GM21367 (cell line): ENCODE results near the gene ADAMTS17.

ENCODE experiments used
- ATAC-seq: cut with Tn5 transposase; IDR thresholded peaks from one replicate; pipeline ENCODE4 v1.9.1; 2021; ENCODE audit not compliant: unreplicated experiment

ADAMTS17 gene

DNA sequence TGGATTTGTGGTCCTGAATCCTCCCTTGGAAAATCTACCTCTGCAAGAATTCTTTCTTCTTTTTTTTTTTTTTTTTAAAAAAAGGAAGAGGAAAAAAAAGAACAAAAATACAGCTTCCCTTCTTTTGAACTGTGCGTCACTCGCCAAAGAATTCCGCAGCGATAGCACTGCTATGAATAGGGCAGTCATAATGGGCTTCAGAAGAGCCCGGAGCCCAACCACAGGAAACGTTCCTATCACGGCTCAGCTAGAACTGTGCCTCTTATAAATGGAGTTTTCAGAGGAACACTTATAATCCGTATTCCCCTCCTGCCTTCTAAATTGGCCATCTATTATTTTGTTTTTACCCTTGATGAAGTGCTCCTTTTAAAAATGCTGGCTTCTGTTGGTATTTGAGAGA lies 227.7 kb downstream of the ADAMTS17 start:
- ATAC-seq = no peak

DNA sequence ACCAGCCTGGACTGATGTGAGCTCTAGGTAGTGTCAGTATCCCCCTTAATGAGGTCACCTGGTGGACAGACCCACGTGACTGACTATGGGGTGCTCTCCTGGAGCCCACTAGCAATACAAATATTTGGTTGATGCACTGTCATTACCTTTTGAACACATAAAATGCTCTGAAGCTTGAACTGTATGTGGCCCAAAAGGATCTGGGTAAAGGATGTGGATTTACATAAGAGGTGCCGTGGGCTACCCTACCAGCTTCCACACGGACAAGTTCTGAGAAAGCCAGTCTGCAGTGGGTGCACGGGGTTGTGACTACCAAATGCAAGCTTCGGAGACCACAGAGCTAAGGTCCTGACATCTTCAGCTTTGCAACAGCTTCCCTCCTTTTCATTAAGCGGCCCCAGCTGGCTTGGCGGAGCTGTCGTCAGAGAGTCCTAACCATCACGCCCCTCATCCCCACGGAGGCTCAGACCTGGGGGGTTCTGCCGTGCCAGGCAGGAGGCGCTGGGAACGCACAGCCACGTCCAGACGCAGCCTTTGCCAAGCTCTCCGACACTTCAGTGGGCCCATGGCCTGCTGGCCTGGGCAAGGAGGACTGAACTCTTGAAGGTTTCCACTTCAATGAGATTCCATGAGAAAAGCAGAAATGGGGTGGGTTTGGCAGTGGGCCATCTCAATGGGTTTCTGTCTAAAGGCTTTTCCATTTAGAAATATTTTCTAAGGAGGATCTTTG lies 228.3 kb downstream of the ADAMTS17 start:
- ATAC-seq = no peak

DNA sequence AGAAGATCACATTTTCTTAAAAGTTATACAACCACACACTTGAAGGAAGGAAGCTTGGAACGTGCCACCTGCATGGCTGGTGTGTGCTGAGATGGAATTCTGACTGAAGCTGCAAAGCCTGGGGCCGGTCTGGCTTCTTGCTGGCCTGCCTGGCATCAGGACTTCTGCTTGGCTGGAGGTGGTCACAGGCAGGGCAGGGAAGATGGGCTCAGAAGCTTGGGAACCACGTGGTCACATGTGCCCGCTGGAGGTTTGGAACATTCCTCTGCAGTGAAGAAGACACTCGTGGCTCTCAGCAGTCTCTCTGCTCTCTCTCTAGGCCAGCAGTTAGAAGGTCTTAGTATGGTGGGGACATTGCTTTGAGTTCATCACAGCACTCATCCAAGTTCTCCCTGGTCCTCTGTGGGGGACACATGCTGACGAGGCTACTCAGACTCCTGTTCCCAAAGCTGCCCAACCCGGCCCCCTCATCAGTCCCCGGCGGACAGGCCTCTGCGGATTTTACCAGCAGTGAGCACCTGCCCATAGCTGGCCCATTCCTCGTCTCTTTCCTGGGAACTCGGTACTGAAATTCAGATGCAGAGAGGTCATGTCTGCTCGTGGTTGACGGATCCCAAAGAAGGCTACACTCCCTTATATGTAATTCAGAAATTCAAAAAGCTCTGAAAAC lies 229.0 kb downstream of the ADAMTS17 start:
- ATAC-seq = no peak

DNA sequence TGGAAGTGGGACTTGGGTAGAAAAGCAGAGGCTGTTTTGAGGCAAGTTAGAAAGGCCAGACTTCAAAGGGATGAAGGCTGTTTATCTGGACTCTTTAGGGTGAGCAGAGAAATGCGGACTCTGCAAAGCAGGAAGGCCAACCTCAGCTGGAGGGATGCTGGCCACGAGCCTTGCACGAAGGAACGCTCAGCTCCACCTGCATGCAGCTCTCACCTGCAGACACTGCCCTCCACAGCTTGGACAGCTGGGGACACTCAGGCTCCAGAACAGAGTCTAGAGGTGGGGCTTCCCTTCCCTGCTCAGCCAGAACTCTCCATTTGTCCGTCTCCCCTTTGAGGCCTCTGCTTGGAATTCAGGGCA lies 229.7 kb downstream of the ADAMTS17 start:
- ATAC-seq = no peak

DNA sequence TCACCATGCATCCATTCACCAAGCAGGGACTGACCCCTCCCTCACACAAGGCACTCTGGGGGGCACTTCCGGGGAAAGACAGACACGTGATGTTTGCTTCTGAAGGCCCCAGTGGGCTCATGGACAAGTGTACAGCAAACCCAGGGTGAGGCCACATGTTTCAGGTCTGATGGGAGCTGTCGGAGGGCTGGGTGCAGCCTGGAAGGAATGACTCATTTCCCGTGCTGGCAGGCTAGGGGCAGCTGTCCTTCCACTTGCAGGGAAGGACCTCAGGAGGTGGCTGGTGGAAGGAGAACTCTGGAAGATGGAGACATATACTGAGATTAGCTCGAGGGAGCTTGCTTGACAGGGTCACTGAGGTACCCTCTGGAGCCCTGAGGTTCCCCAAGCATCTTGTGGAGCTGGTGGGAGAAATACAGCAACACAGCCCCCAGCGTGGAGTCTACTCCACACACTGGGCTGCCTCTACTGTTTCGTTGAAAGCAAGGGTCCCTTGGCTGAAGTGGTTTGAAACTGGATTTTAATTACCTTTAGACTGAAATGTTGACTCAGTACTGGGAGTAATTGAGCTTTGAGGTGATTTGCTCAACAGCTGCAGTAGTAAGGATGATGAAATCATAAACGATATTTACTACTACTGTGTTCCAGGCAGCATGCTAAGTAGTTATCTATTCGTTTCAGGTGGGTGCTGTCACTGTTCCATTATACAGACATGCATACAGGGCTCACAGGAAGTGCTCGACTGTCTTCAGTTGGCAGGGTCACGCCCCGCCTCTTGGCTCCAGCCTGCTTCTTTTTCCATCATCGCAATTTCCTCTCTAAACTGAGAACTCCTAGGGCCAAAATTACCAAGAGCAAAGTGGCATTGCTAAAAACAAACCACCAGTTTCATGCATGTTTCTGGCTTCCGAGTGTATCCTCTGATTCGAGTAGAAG lies 230.4 kb downstream of the ADAMTS17 start:
- ATAC-seq = no peak

DNA sequence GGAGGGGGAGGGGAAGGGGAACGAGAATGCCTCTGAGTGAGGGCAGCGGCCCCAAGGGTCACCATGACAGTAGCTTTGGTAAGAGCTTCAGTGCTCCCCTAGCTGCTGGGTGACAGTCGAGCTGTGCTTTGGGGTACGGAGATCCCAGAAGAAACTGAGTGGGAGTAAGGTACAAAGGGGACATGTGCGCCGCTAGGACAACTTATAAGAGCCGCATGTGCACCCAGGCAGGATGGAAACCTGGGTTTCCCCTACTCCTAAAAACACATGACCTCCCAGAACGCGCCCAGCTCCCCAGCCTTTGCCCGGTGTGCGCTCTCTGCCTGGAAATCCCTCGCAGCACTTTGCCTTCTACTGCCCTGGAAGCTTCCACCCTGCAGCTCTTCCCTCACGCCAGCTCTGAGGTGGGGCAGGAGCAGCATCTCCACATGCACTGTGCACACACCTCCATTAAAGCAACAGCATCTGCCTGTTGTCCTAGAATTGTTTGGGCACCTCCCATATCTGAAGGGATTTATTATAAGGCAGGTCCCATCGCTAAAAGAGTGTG lies 232.2 kb downstream of the ADAMTS17 start:
- no peak for ATAC-seq

DNA sequence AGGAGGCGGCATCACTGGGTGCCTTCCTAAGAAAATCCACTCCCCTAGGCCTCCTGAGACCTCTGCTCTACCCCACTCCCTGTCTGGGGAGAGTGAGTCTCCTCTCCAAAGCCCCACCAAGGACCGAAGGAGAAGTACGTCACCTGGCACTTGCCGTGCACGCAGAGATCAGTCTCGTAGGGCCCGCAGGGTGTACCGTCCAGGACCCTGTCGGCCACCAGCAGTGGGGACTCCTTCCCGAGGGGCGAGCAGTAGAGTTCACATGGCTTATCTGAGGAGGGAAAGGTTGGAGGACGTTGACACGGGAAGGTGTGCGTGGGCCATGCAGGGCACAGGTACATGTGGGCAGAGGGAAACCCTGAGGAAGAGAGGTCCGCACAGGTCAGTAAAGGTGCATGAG lies 232.9 kb downstream of the ADAMTS17 start:
- no peak for ATAC-seq

DNA sequence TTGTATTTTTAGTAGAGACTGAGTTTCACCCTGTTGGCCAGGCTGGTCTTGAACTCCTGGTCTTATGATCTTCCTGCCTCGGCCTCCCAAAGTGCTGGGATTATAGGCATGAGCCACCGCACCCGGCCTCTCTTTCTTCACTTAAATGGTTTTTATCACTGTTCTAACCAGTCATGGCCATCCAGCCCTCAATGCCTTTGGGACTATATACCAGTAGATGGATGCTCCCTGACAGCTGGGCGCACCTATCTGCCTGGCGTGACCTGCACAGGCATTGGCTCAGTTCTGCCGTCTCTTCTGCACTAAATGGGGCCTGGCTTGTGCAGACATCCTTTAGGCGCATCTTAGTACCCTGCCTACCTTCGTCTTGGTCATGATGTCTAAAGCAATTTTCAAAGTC lies 233.4 kb downstream of the ADAMTS17 start:
- ATAC-seq = no peak

DNA sequence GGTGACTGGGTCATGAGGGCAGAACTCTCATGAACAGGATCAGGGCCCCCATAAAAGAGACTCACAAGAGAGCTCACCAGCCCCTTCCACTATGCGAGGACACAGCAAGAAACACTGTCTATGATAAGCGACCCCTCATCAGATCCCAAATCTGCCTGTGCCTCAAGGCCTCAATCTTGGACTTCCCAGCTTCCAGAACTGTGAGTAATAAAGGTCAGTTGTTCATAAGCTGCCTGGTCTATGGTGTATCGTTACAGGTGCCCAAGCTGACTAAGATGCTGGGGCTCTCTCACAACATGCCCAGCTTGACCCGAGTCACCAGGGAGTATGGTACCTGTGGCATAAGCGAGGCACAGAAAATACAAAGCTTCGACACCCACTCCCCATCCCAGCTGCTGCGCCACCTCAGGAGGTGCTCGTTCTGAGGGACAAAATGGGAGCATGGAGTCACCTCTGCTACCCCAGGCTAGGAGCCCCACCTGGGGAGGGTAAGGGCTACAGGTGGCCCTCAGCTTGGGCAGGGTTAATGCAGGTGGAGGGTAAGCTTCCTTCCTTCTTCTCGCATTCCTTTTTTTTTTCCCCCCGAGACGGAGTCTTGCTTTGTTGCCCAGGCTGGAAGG lies 234.1 kb downstream of the ADAMTS17 start:
- no peak for ATAC-seq

DNA sequence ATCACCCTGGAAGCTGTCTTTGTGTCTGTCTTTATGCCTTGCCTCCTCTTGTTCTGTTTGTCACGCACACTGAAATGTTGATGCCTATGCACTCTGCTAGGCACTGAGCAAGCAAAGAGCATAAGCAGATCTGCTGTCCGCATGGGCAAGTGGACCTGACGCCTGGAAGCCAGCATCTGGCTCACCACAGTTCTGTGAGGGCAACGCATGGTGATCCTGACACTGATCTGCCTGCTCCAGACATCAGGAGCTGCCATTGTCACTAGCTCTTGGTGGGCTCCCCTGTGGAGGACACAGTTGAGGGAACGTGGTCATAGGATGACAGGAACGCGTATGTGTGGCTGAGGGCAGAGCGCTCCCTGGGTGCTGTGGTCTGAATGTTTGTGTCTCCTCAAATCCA lies 234.6 kb downstream of the ADAMTS17 start:
- ATAC-seq = no peak

DNA sequence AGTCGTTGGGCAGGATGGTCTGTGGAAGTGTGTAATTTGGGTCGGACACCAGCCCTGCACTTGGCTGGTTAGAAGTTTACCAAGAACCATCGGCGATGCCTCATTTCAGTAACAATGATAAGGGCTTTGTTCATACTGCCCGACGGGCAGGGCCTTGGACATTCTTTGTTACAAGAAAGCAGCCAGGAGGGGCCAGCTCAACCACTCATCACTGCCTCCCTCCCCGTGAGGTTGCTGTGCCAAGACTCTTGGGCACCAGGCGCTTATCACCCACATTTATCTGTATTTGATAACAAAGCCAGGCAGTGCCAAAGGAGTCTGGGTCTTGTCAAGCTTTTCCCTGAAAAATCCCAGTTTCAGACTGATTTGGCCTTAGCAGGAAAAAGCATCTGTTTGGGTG lies 235.0 kb downstream of the ADAMTS17 start:
- ATAC-seq = no peak

DNA sequence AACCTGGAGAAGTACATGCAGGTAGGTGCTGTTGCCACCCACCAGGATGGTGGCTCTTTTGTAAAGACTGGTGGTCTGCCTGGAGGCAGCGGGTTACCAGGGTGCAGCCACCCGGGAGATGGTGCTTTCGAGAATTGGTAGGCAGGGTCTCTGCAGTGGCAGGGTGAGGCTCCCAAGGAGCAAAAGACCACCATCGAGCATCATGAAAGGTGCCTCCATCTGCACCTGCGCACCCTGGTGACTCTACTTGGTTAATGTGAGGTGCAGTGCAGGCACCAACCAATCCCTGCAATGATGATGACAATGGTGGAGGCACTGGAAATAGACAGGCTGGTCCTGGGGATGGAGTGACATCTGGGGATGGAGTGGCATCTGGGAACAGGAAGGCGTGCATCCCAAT lies 236.7 kb downstream of the ADAMTS17 start:
- ATAC-seq = no peak

DNA sequence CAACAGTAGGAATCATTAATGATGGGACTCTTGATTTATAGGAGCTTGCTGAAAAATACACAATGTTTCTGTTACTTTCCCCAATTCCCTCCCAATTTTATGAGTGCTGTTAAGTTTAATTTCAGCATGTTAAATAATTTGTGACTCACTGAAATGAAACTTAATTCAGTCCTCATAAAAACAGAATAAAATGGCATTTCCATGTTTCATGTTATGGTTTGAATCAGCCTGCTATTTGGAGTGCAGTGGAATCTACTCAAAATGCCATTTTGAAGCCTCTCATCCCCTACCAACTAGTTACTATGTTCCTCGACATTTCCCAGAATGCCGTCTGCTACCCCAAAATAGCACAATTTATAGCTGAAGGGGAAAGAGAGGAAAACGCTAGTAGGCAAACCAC lies 237.5 kb downstream of the ADAMTS17 start:
- ATAC-seq = no peak

DNA sequence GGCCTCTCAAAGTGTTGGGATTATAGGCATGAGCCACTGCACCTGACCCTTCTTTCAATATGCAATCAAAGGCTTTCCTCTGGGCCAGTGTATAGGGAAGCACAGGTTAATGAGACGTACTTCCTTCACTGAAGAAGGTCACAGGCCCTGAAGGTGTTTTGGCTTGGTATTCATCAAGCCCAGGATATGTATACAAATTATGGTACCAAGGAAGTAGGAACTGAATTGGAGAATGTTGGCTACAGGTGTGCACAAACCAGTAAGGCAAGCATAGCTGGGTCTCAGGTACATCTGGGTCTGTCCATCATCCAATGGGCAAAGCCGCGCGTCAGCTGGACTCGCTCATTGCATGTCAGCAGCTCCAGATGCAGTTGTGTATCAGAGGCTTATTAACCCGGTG lies 237.9 kb downstream of the ADAMTS17 start:
- ATAC-seq = no peak

DNA sequence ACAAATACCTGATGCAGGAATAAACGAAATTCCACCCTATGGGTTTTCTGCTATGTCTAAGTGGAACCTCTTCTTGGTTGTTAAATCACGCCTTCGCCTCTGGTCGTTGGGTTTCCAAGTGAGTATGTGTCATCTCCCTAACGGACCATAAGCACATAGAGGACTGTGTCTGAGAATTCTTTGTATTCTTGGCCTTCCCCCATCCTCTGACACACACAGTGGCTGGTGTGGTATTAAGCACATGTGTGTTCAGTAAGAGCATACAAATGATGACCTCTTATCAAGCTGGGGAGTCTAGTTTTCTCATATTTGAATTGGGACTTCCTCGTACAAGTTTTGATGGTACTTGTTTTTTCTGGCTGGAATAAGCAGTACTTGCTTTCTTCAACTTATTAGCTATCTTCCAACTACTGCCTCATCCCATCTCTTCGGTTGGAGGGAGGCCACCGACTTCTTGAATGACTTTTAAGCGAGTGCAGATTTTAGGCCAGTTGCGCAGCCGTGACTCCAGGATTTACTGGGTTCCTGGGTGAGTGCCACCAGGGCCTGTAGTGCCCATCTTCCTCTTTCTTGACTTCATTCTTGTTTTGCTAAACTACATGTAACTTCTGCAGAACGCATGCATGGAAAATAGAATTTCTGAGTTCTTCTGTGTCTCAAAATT lies 240.2 kb downstream of the ADAMTS17 start:
- no peak for ATAC-seq

DNA sequence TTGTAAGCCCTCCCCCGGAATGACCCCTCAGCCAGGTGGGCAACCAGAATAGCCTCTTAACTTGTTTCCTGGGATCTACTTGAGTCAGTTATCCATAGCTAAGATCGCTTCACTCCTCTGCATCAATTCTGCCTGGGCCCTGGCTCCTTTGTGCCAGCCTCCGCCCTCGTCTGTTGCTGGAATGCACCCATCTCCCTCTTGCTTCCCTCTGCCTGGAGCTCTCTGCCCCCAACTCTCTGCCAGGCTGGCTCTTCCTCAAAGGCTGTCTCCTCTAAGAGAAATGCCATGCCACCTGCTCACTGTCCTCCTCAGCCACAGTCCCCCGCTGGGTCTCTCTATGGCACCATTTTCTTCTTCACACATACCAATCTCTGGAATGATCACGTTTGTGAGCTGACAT lies 240.8 kb downstream of the ADAMTS17 start:
- no peak for ATAC-seq

DNA sequence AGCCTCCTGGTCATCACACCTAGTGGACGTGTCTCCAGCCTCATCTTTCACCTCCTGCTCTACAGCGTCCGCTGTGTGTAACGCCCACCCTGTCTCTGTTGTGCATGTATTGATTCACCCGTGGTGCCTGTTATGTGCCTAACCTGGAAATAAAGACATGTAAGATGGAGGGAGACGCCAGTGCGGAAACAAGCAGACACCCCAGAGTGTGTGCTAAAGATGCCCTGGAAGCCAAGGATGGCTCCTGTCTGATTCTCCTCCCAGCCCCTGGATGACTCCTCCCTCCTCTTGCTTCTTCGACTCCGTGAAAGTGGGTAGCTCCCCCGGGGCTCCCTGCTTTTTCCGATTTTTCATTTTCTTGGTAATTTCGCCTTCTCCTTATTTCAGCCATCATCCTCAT lies 241.8 kb downstream of the ADAMTS17 start:
- ATAC-seq = no peak

DNA sequence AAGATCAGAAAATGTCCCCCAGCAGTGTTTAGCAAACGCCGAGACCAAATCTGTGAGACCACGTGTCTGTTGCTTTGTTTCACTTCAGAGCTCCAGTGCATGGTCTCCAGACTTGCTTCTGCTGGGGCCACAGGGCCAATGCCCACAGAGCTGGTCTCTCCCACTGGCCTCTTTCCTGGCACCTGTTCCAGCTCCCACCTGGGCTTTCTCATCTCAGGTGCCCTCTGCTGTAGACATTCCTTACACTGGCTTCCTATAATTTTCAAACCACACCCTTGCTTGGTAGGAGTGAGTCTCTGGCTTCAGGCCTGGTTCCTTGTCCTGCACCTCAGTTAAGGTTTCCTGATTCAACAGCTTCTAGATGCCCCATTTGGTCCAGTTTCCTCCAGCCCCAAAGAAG lies 243.1 kb downstream of the ADAMTS17 start:
- no peak for ATAC-seq

DNA sequence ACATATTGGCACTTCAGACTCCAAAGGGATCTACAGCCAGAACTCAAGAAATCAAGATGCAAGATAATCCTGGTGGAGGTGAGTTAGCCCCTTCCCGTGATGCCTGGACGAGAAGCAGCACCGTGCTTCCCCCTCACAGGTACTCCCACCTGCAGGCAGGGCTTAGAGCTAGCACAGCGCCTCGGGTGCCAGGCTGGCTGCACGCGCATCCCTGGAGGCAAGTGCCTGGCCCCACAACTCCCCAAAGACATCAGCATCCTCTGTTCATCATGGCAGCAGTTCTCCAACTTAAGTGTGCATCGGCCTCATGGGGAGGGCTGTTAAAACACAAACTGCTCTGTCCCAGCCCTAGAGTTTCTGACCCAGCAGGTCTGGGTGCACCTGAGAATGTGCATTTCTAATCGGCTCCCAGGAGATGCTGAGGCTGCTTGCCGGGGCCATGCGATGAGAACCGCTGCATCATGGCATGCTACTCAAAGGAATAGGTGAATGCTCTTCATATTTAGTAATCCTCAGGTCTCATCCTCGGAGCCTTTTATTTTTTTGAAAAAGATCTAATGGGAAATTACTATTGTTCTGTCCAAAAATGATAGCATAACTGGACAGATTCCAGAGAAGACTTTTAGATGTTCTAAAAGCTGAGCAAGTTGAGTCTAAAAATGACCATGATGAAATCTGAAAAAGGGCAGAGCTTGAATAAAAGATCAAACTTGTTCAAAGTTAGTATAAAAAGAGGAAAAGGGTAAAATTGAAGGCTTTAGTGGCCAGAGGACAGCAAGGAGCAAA lies 244.2 kb downstream of the ADAMTS17 start:
- no peak for ATAC-seq

DNA sequence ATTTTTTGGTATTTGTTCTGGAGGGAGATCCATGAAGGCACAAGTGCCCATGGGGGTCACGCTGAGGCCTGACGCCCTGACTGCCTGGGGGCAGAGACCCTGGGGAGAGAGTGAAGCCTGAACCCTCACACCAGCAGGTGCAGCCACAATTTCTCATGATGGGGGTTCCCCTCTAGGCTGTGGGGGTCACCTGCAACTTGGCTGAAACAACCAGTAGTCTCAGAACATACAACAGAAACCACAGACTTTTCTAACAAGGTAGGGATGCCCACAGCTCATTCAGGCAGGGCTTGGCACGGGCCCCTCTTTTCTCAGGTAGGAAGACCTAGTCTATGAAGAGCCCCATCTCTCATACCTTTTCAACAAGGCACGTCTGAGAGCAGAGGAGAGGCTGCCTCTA lies 245.1 kb downstream of the ADAMTS17 start:
- no peak for ATAC-seq
